Adrenal gland (tissue), 12 donors: ENCODE results near the gene F7. TPM values are rescaled to one million over a fixed set of nuclear protein-coding genes. Genes with fewer than 3 reads are reported as not detected.

Source experiments
- DNase-seq, 7 donors: peaks; one replicate each; pipeline ENCODE4 v3.0.0-alpha.2; 2019 to 2020
- H3K27ac ChIP-seq, 5 donors: fragments of 200-600 bp; sonication (generic) in 4 of 5; 1 replicate in 3 of 5; 2 replicates in 2 of 5; pipeline versions ENCODE4 v1.5.1 to v1.8.0; 2016 to 2020; ENCODE audit warnings: mild to moderate bottlenecking in 1 of 5
- H3K27me3 ChIP-seq: fragments of 200-600 bp; 2 replicates; pipeline ENCODE4 v1.8.0; 2021
- H3K36me3 ChIP-seq, 2 donors: fragments of 200-600 bp; replicated peaks in 1 of 2; 1 replicate in 1 of 2; 2 replicates in 1 of 2; pipeline versions ENCODE4 v1.5.1 to v1.8.0; 2018 to 2022
- H3K4me1 ChIP-seq, 2 donors: fragments of 200-600 bp; replicated peaks in 1 of 2; 1 replicate in 1 of 2; 2 replicates in 1 of 2; pipeline versions ENCODE4 v1.5.1 to v1.8.0; 2018 to 2021
- H3K4me3 ChIP-seq, 4 donors: fragments of 200-600 bp; sonication (generic) in 3 of 4; one replicate each; pipeline ENCODE4 v1.5.1; 2016 to 2018
- H3K9me3 ChIP-seq, 3 donors: fragments of 200-600 bp; sonication (generic) in 1 of 3; replicated peaks in 1 of 3; 1 replicate in 2 of 3; 2 replicates in 1 of 3; pipeline versions ENCODE4 v1.5.1 to v1.8.0; 2016 to 2021
- CTCF ChIP-seq, 6 experiments: fragments of 450-650 bp in 4 of 6; fragments of 200-600 bp in 2 of 6; sonication (generic) in 1 of 6; IDR thresholded peaks; 1 replicate in 5 of 6; 2 replicates in 1 of 6; pipeline versions ENCODE4 v1.5.1 to v1.8.0; 2016 to 2021; ENCODE audit warnings: antibody characterized with exemption in 6 of 6, mild to moderate bottlenecking in 2 of 6, moderate library complexity in 1 of 6
- POLR2A ChIP-seq, 2 donors: fragments of 450-650 bp; IDR thresholded peaks; one replicate each; pipeline ENCODE4 v1.6.1; 2017; ENCODE audit warnings: antibody characterized with exemption in 2 of 2, mild to moderate bottlenecking in 2 of 2, moderate library complexity in 1 of 2
- WGBS, 4 donors: extraction: QIAGEN DNeasy Blood & Tissue Kit in 2 of 4; methylation state at CpG; one replicate each; pipeline versions ENCODE4 v1.1.5 to v1.1.7; 2013 to 2017; 5-methylcytosine and 5-hydroxymethylcytosine counted together
- intact Hi-C, 2 donors: fragments of 100-400 bp; cut with DNase I; formaldehyde crosslinking; loops; one replicate each; pipeline versions ENCODE4 v1.14.1 to v1.15.0; 2022 to 2023
- polyA plus RNA-seq, 3 donors: library from polyadenylated mRNA; stranded (reverse); fragments of 200-250 nt in 2 of 3; fragments of 350-450 nt in 1 of 3; fragmentation: Illumina TruSeq in 1 of 3; extraction: RNeasy Lipid Tissue Mini Kit (QIAGEN cat#74804) in 1 of 3; gene quantifications; one replicate each; pipeline ENCODE4 v1.2.3, GENCODE V29; 2013 to 2014
- total RNA-seq, 9 donors: library from RNA; depleted of rRNA in 4 of 9; stranded (reverse); fragments of >200 nt in 4 of 9; fragments of 120-200 nt in 1 of 9; fragmentation: NEBNext Ultra II Directional in 1 of 9; extraction: Animal tissue kit (Norgen Biotek cat#: 25700) in 1 of 9; gene quantifications; one replicate each; pipeline versions ENCODE4 v1.1.0 to v1.2.4, GENCODE V29; 2013 to 2023
- donor health status: healthy with polysubstance abuse.
- donor health status: Bipolar disorder and iron deficiency.
- donor health status: DM: yes; HTN: yes; CAD: no.
- donor health status: DM: no; HTN: no; CAD: no.
- donor health status: DM: no; HTN: no; CAD: no.
- donor health status: DM: yes; HTN: yes; CAD: no.

The F7 gene
- total and polyA plus RNA-seq, 12 donors: 0.05 to 0.61 (median 0.08) TPM; not detected in 7

- intact Hi-C loops: no loop called here
- Histone ChIP-seq H3K9me3 (no peaks in the 10 kb centered on the region), H3K27me3 (no peaks in the 10 kb centered on the region), H3K36me3 (no peaks in the 10 kb centered on the region), H3K4me3 (no peak overlapping the region), H3K27ac (peak overlapping the region in 2 of 5 donors; percentile 50 to 54), H3K4me1 (no peaks in the 10 kb centered on the region)
- peak in 2 of 7 donors; percentile 12 to 46 for DNase-seq
- no peak for TF ChIP-seq CTCF (IDR thresholded peaks at IDR 0.05)
- TF ChIP-seq POLR2A (IDR thresholded peaks at IDR 0.05): no peak
- 65 to 71% (median 70%) methylated on average over 13 to 16 of the region's 16 CpGs for WGBS, 4 donors
Measured at GRCh38 chr13:113121928-113122471, 16.4 kb downstream of the F7 start.

GRCh38 chr13:113122550-113123225, 17.1 kb downstream of the F7 start, which contains the start of gene F10:
F10 (plus strand) TSS chr13:113122799; CDS start chr13:113122856, 57 bp downstream.
- intact Hi-C loops: no loop called here
- Histone ChIP-seq H3K27me3 (no peaks in the 10 kb centered on the region), H3K27ac (peak within 1 kb of the TSS in 2 of 5 donors; percentile 50 to 54), H3K9me3 (no peaks in the 10 kb centered on the region), H3K4me1 (no peaks in the 10 kb centered on the region), H3K36me3 (no peaks in the 10 kb centered on the region), H3K4me3 (peak within 1 kb of the TSS in 1 of 4 donors; percentile 29)
- WGBS, 4 donors: 34 to 47% (median 38%) methylated on average over 15 to 23 of the region's 23 CpGs
- TF ChIP-seq POLR2A (IDR thresholded peaks at IDR 0.05) (peak in 1 of 2 donors; percentile 7), CTCF (IDR thresholded peaks at IDR 0.05) (peak in 3 of 6 experiments; percentile 12 to 26 (median 21))
- peak; percentile 35 to 88 (median 67) for DNase-seq

GRCh38 chr13:113123226-113124201, 17.9 kb downstream of the F7 start:
- Histone ChIP-seq H3K4me3 (no peak overlapping the region), H3K4me1 (no peaks in the 10 kb centered on the region), H3K9me3 (no peaks in the 10 kb centered on the region), H3K27ac (peak overlapping the region in 2 of 5 donors; percentile 21 to 50), H3K36me3 (no peaks in the 10 kb centered on the region), H3K27me3 (no peaks in the 10 kb centered on the region)
- no peak for TF ChIP-seq CTCF (IDR thresholded peaks at IDR 0.05)
- TF ChIP-seq POLR2A (IDR thresholded peaks at IDR 0.05): no peak
- 73 to 81% (median 78%) methylated on average over 22 to 29 of the region's 29 CpGs for WGBS, 4 donors
- DNase-seq: peak in 2 of 7 donors; percentile 10 to 48
- intact Hi-C loops: no loop called here
